T-helper 17 cell (primary cell): ENCODE measurements around the gene TOR3A. TPM values are rescaled to one million over a fixed set of nuclear protein-coding genes. Genes with fewer than 3 reads are reported as not detected.
A peak's percentile ranks its signal among the peaks of the same experiment; 100 is the strongest.
"Not testable (repeated sequence)": the region's sequence is repeated elsewhere in the genome, so short reads cannot be mapped to it uniquely, and the experiment has no call there.

Experiments used
- ATAC-seq: fragments of 150-1000 bp; cut with Tn5 transposase; 2 replicates; pipeline ENCODE4 v1.10.0; 2021; ENCODE audit warnings: mild to moderate bottlenecking, moderate library complexity
- DNase-seq, 3 donors: peaks; one replicate each; pipeline versions ENCODE4 v3.0.0 to v3.0.0-alpha.2; 2020 to 2021
- H3K9me3 ChIP-seq: one replicate; pipeline ENCODE4 v1.7.0; 2013; ENCODE audit warnings: low read length, mild to moderate bottlenecking; ENCODE audit not compliant: control insufficient read depth, poor library complexity, severe bottlenecking
- H3K27ac Mint-ChIP-seq: one replicate; pipeline ENCODE4 v1.8.0; 2022; ENCODE audit warnings: mild to moderate bottlenecking, moderate library complexity, mixed read lengths
- H3K27me3 Mint-ChIP-seq: one replicate; pipeline ENCODE4 v1.8.0; 2022; ENCODE audit warnings: mixed read lengths
- H3K36me3 Mint-ChIP-seq: one replicate; pipeline ENCODE4 v1.8.0; 2022; ENCODE audit warnings: low read depth, mixed read lengths
- H3K4me1 Mint-ChIP-seq: one replicate; pipeline ENCODE4 v1.8.0; 2022; ENCODE audit warnings: mild to moderate bottlenecking, mixed read lengths
- H3K4me3 Mint-ChIP-seq: one replicate; pipeline ENCODE4 v1.8.0; 2022; ENCODE audit warnings: mild to moderate bottlenecking, moderate library complexity, mixed read lengths
- total RNA-seq, 4 donors: library from RNA in 2 of 4; stranded (reverse) in 2 of 4; gene quantifications; one replicate each; pipeline ENCODE4 v1.2.3 and lab custom pipeline; 2022 to 2026

The TOR3A gene
- total RNA-seq (10 to 100 TPM; 29.4 to 38.5 TPM), total RNA-seq (lab: John Stamatoyannopoulos, UW) (27.7 to 38.8 reads per million in 2 donors)

GRCh38 chr1:179081687-179082332 lies at the start of gene TOR3A:
Gene TOR3A (plus strand): TSS chr1:179082070. CDS start chr1:179082129, 59 bp downstream.
- ATAC-seq: peak; percentile 77
- no peaks in the 10 kb centered on the region for H3K9me3 ChIP-seq
- Mint-ChIP-seq H3K36me3 (no peaks in the 10 kb centered on the region), H3K27ac (peak within 1 kb of the TSS; percentile 97), H3K4me1 (peaks cover 20% of the 10 kb centered on the region), H3K27me3 (no peaks in the 10 kb centered on the region), H3K4me3 (peak within 1 kb of the TSS; percentile 98)
- DNase-seq: peak; percentile 56 to 67 (median 63)

GRCh38 chr1:179034720-179035119 lies 47.1 kb upstream of the TOR3A start:
- no peaks in the 10 kb centered on the region for H3K9me3 ChIP-seq
- Mint-ChIP-seq H3K4me3 (no peak overlapping the region), H3K4me1 (peaks cover 60% of the 10 kb centered on the region), H3K36me3 (no peaks in the 10 kb centered on the region), H3K27ac (peak overlapping the region; percentile 87), H3K27me3 (no peaks in the 10 kb centered on the region)
- no peak for DNase-seq
- peak; percentile 61 for ATAC-seq

GRCh38 chr1:179036844-179037465 lies 44.9 kb upstream of the TOR3A start:
- ATAC-seq: peak; percentile 65
- Mint-ChIP-seq H3K27me3 (no peaks in the 10 kb centered on the region), H3K4me3 (peak overlapping the region; percentile 49), H3K36me3 (no peaks in the 10 kb centered on the region), H3K27ac (peak overlapping the region; percentile 87), H3K4me1 (peaks cover 42% of the 10 kb centered on the region)
- no peaks in the 10 kb centered on the region for H3K9me3 ChIP-seq
- DNase-seq: no peak

- Mint-ChIP-seq H3K27me3 (no peaks in the 10 kb centered on the region), H3K36me3 (no peaks in the 10 kb centered on the region), H3K27ac (peak overlapping the region; percentile 53), H3K4me3 (no peak overlapping the region), H3K4me1 (peaks cover 42% of the 10 kb centered on the region)
- DNase-seq (no peak), ATAC-seq (no peak)
- H3K9me3 ChIP-seq: no peaks in the 10 kb centered on the region
These were observed 43.2 kb upstream of the TOR3A start for GRCh38 chr1:179038528-179039281.

- not testable (repeated sequence) for H3K36me3 Mint-ChIP-seq, H3K27me3 Mint-ChIP-seq, ATAC-seq, H3K9me3 ChIP-seq, DNase-seq, H3K4me3 Mint-ChIP-seq, H3K27ac Mint-ChIP-seq
- peaks cover 34% of the 10 kb centered on the region for H3K4me1 Mint-ChIP-seq
These were observed 42.2 kb upstream of the TOR3A start for GRCh38 chr1:179039502-179040174.

- peaks cover 28% of the 10 kb centered on the region for H3K4me1 Mint-ChIP-seq
- not testable (repeated sequence) for H3K27ac Mint-ChIP-seq, H3K4me3 Mint-ChIP-seq, H3K9me3 ChIP-seq, DNase-seq, ATAC-seq, H3K36me3 Mint-ChIP-seq, H3K27me3 Mint-ChIP-seq
These were observed 41.7 kb upstream of the TOR3A start for GRCh38 chr1:179040175-179040551.

GRCh38 chr1:179042087-179042486 lies 39.8 kb upstream of the TOR3A start:
- peaks cover 18% of the 10 kb centered on the region for H3K4me1 Mint-ChIP-seq
- H3K4me3 Mint-ChIP-seq: no peak overlapping the region
- H3K27me3 Mint-ChIP-seq: no peaks in the 10 kb centered on the region
- peaks cover under 1% of the 10 kb centered on the region for H3K36me3 Mint-ChIP-seq
- DNase-seq (no peak), ATAC-seq (no peak)
- peak overlapping the region; percentile 60 for H3K27ac Mint-ChIP-seq
- H3K9me3 ChIP-seq: no peaks in the 10 kb centered on the region

- peaks cover 18% of the 10 kb centered on the region for H3K4me1 Mint-ChIP-seq
- ATAC-seq: no peak
These were observed 39.2 kb upstream of the TOR3A start for GRCh38 chr1:179042700-179043099.

GRCh38 chr1:179043266-179043665 lies 38.6 kb upstream of the TOR3A start:
- no peak for DNase-seq
- Mint-ChIP-seq H3K27ac (no peak overlapping the region), H3K4me3 (no peak overlapping the region), H3K27me3 (no peaks in the 10 kb centered on the region), H3K4me1 (peaks cover 17% of the 10 kb centered on the region), H3K36me3 (peaks cover 4% of the 10 kb centered on the region)
- no peaks in the 10 kb centered on the region for H3K9me3 ChIP-seq
- ATAC-seq: no peak

More at GRCh38 chr1:179042700-179043099, 39.2 kb upstream of the TOR3A start:
- Mint-ChIP-seq H3K4me3 (no peak overlapping the region), H3K36me3 (peaks cover 4% of the 10 kb centered on the region), H3K27ac (no peak overlapping the region), H3K27me3 (no peaks in the 10 kb centered on the region)
- DNase-seq: no peak
- H3K9me3 ChIP-seq: no peaks in the 10 kb centered on the region

GRCh38 chr1:179043907-179044306 lies 38.0 kb upstream of the TOR3A start:
- DNase-seq: no peak
- ATAC-seq: no peak
- H3K4me3 Mint-ChIP-seq: no peak overlapping the region
- peaks cover 11% of the 10 kb centered on the region for H3K4me1 Mint-ChIP-seq
- H3K9me3 ChIP-seq: no peaks in the 10 kb centered on the region
- H3K27me3 Mint-ChIP-seq: no peaks in the 10 kb centered on the region
- H3K36me3 Mint-ChIP-seq: peaks cover 4% of the 10 kb centered on the region
- no peak overlapping the region for H3K27ac Mint-ChIP-seq

GRCh38 chr1:179046808-179047635 lies 34.8 kb upstream of the TOR3A start:
- ATAC-seq (no peak), DNase-seq (no peak)
- H3K36me3 Mint-ChIP-seq: peaks cover 4% of the 10 kb centered on the region
- peak overlapping the region; percentile 72 for H3K27ac Mint-ChIP-seq
- peaks cover 8% of the 10 kb centered on the region for H3K4me1 Mint-ChIP-seq
- H3K9me3 ChIP-seq: no peaks in the 10 kb centered on the region
- no peaks in the 10 kb centered on the region for H3K27me3 Mint-ChIP-seq
- H3K4me3 Mint-ChIP-seq: no peak overlapping the region

- Mint-ChIP-seq H3K27me3 (no peaks in the 10 kb centered on the region), H3K4me3 (no peak overlapping the region), H3K4me1 (peaks cover 8% of the 10 kb centered on the region), H3K27ac (peak overlapping the region; percentile 72), H3K36me3 (peaks cover 4% of the 10 kb centered on the region)
- no peak for DNase-seq
- ATAC-seq: no peak
- H3K9me3 ChIP-seq: no peaks in the 10 kb centered on the region
These were observed 34.3 kb upstream of the TOR3A start for GRCh38 chr1:179047636-179047997.
